Measurements from ENCODE around the gene DNAJC1. TPM values are rescaled to one million over a fixed set of nuclear protein-coding genes. Genes with fewer than 3 reads are reported as not detected.

The DNAJC1 gene
- total and polyA plus RNA-seq, 2 of the 8 experiments (the other 6 are each of a cell fraction or from before 2014, with no cell fraction given): 6.8 to 14.8 TPM

DNA sequence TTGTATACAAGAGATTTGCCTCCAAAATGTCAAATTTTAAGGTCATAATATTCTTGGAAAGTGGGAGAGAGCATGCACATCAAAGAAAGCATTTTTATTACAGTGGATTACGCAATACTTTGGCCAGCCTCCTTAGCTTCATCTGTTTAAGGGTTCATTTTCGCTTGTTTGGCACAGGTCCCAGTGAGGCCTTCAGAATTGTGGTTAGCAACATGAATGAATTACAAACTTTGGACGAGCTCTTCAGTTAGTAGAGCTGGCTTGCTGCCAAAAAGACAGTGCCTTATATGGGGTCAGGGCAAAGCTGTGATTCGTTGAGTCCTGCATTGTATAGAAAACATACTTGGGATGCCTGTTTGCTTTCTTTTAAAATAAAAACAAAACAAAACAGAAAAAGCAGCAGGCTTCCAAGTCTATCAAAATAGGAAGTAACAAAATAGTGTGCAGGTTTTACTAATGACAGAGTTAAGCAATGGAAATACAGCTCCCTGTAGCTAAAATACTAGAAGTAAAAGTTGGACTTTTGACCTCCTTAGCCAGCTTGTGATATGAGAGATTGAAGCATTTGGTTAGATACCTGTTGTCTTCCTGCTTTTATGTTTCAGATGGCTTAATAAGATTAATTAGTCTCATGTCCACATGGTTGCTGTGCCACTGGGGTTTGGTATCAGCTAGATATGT, 278.7 kb downstream of the DNAJC1 start:
- DNase-seq (ENCODE audit: low read depth in 1 of 2, low spot score in 2 of 2) (no peak), FAIRE-seq (no peak)
- H3K4me3 ChIP-seq (ENCODE audit: extremely low read depth in 1 of 4, insufficient read depth in 2 of 4, low read depth in 3 of 4, low read length in 4 of 4): no peak overlapping the region
- ChIA-PET CTCF (ENCODE audit: partially characterized antibody) (interaction anchor here (0.5 to 2.3 kb wide), 5 partner anchors 7 to 698 kb away, joined by 3 to 8 read pairs (median 3); no protein-coding TSS in a partner anchor), POLR2A (ENCODE audit: partially characterized antibody) (interaction anchor here (1.6 kb wide), 1 partner anchor 27 kb away, joined by 5 read pairs; no protein-coding TSS in a partner anchor)
- H2AFZ ChIP-seq (ENCODE audit: low read length): no peak overlapping the region
- no peak overlapping the region for H2BK15ac ChIP-seq (ENCODE audit: low read length)
- peaks cover 2 to 11% (median 9%) of the 10 kb centered on the region in 4 experiments; a peak in 4 of 7 replicates for H3K4me1 ChIP-seq (replicated peaks in 1 of 4; ENCODE audit: control insufficient read depth in 3 of 4, insufficient read depth in 4 of 4, low read length in 3 of 4)
- H3K9me3 ChIP-seq (ENCODE audit: insufficient read depth in 2 of 2, low read depth in 1 of 2, low read length in 1 of 2): no peaks in the 10 kb centered on the region
- H3K18ac ChIP-seq (ENCODE audit: extremely low read depth, low read length): no peak overlapping the region
- H2BK12ac ChIP-seq (ENCODE audit: low read depth, low read length): no peak overlapping the region
- TF ChIP-seq HDAC2 (IDR thresholded peaks at IDR 0.05; ENCODE audit: borderline replicate concordance in 1 of 2, low read depth in 2 of 2, low read length in 2 of 2): no peak
- TF ChIP-seq GABPA (IDR thresholded peaks at IDR 0.05; ENCODE audit: borderline replicate concordance, insufficient read depth, low read length): no peak
- no peak for TF ChIP-seq TEAD4 (IDR thresholded peaks at IDR 0.05; ENCODE audit: low read depth, low read length)
- TF ChIP-seq JUND (IDR thresholded peaks at IDR 0.05; ENCODE audit: low read length): no peak
- peak; percentile 99 for TF ChIP-seq CEBPB (IDR thresholded peaks at IDR 0.05; ENCODE audit: low read depth, low read length)
- TF ChIP-seq SRF (IDR thresholded peaks at IDR 0.05; ENCODE audit: low read depth, low read length): peak; percentile 73
- no peak overlapping the region for H2AK5ac ChIP-seq (ENCODE audit: low read depth, low read length)
- H2BK5ac ChIP-seq (ENCODE audit: low read depth, low read length): no peak overlapping the region
- no peak overlapping the region for H3K4me2 ChIP-seq (ENCODE audit: insufficient read depth in 1 of 2, low read depth in 2 of 2, low read length in 2 of 2)
- no peak overlapping the region for H4K8ac ChIP-seq (ENCODE audit: extremely low read depth, insufficient read depth, low read length)
- H2BK120ac ChIP-seq (replicated peaks; ENCODE audit: low read depth, low read length): no peak overlapping the region
- H4K91ac ChIP-seq (replicated peaks; ENCODE audit: insufficient read length, low read length): no peak overlapping the region
- no peaks in the 10 kb centered on the region for H3K23me2 ChIP-seq (ENCODE audit: low read depth, low read length)
- H3K27ac ChIP-seq (ENCODE audit: low read depth, low read length): no peak overlapping the region
- no peak overlapping the region for H3K14ac ChIP-seq (ENCODE audit: insufficient read length)
- no peaks in the 10 kb centered on the region for H3K79me1 ChIP-seq (ENCODE audit: low read depth, low read length)
- no peak overlapping the region for H3K23ac ChIP-seq (ENCODE audit: insufficient read length)
- no peak overlapping the region for H4K5ac ChIP-seq (ENCODE audit: insufficient read length, low read depth, low read length)
- no peak overlapping the region for H2BK20ac ChIP-seq (ENCODE audit: low read length)
- H4K20me1 ChIP-seq (replicated peaks in 1 of 2; ENCODE audit: control insufficient read depth in 1 of 2, insufficient read depth in 2 of 2, low read length in 2 of 2): no peaks in the 10 kb centered on the region
- no peaks in the 10 kb centered on the region for H3K27me3 ChIP-seq (replicated peaks in 1 of 4; ENCODE audit: control insufficient read depth in 3 of 4, extremely low read depth in 1 of 4, insufficient read depth in 3 of 4, low read length in 3 of 4)
- no peak overlapping the region for H3K4ac ChIP-seq (replicated peaks; ENCODE audit: insufficient read length, low read depth, low read length)
- WGBS, 2 experiments (ENCODE audit: extremely low coverage in 1 of 2, insufficient coverage in 1 of 2, insufficient read length in 1 of 2, insufficient replicate concordance in 2 of 2, low coverage in 1 of 2, low lambda C conversion rate in 2 of 2, missing lambda C conversion rate in 1 of 2): 78% methylated on average over 4 of the region's 4 CpGs; no CpG with 5 or more reads in 1 of the 2 experiments
- peaks cover 0 to 23% (median 0%) of the 10 kb centered on the region in 4 experiments; a peak in 1 of 8 replicates for H3K36me3 ChIP-seq (ENCODE audit: control insufficient read depth in 2 of 4, insufficient read depth in 4 of 4, low read length in 3 of 4)
- no peak overlapping the region for H3K56ac ChIP-seq (replicated peaks; ENCODE audit: insufficient read length, low read depth, low read length)
- no peak overlapping the region for H3K9ac ChIP-seq (replicated peaks in 1 of 4; ENCODE audit: extremely low read depth in 1 of 4, low read depth in 3 of 4, low read length in 3 of 4)
- peaks cover 0 to 10% of the 10 kb centered on the region in 2 experiments; a peak in 1 of 4 replicates for H3K79me2 ChIP-seq (ENCODE audit: control insufficient read depth in 1 of 2, insufficient read depth in 2 of 2, low read length in 2 of 2)
